ENCODE results near the gene UBE2F.

The UBE2F gene

GRCh38 chr2:237922641-237923361, 44.0 kb upstream of the UBE2F start:
- Histone ChIP-seq H2BK15ac (replicated peaks; ENCODE audit: low read depth) (no peak overlapping the region), H3K4me2 (ENCODE audit: low read length) (no peak overlapping the region), H2BK5ac (ENCODE audit: low read length) (no peak overlapping the region), H3K18ac (ENCODE audit: low read length) (no peak overlapping the region), H3K27me3 (ENCODE audit: insufficient read depth, low read length, poor library complexity) (no peaks in the 10 kb centered on the region), H3K79me2 (ENCODE audit: control insufficient read depth, insufficient read depth, low read length) (no peaks in the 10 kb centered on the region), H3K4me3 (ENCODE audit: low read length) (no peak overlapping the region), H3K27ac (ENCODE audit: low read depth, low read length) (no peak overlapping the region), H4K5ac (ENCODE audit: low read length) (no peak overlapping the region), H3K9ac (ENCODE audit: low read length) (no peak overlapping the region), H3K56ac (ENCODE audit: low read length) (no peak overlapping the region), H3K4ac (ENCODE audit: low read depth, low read length) (no peak overlapping the region), H3K4me1 (ENCODE audit: control insufficient read depth, low read depth, low read length) (no peaks in the 10 kb centered on the region), H2BK120ac (ENCODE audit: low read depth, low read length) (no peak overlapping the region), H3K36me3 (ENCODE audit: control insufficient read depth, insufficient read depth, low read length) (no peaks in the 10 kb centered on the region), H3K23ac (ENCODE audit: low read length) (no peak overlapping the region), H3K79me1 (ENCODE audit: low read length) (no peaks in the 10 kb centered on the region), H4K8ac (ENCODE audit: low read depth, low read length) (no peak overlapping the region), H2AK5ac (ENCODE audit: low read length) (no peak overlapping the region)
- DNase-seq, result no peak
- WGBS (ENCODE audit: extremely low coverage, insufficient coverage, low lambda C conversion rate), result no CpG with 5 or more reads among the region's 13 CpGs

- no peak overlapping the region for H3K4ac ChIP-seq (ENCODE audit: low read depth, low read length)
- no peaks in the 10 kb centered on the region for H3K27me3 ChIP-seq (ENCODE audit: insufficient read depth, low read length, poor library complexity)
- peak overlapping the region; percentile 78 for H3K56ac ChIP-seq (ENCODE audit: low read length)
- no peak overlapping the region for H3K23ac ChIP-seq (ENCODE audit: low read length)
- no peak overlapping the region for H4K8ac ChIP-seq (ENCODE audit: low read depth, low read length)
- H3K9ac ChIP-seq (ENCODE audit: low read length), result no peak overlapping the region
- H2BK5ac ChIP-seq (ENCODE audit: low read length), result no peak overlapping the region
- H2BK15ac ChIP-seq (replicated peaks; ENCODE audit: low read depth), result no peak overlapping the region
- no peak overlapping the region for H3K4me3 ChIP-seq (ENCODE audit: low read length)
- no peak overlapping the region for H3K27ac ChIP-seq (ENCODE audit: low read depth, low read length)
- no peak overlapping the region for H2BK120ac ChIP-seq (ENCODE audit: low read depth, low read length)
- H4K5ac ChIP-seq (ENCODE audit: low read length), result no peak overlapping the region
- no peak overlapping the region for H2AK5ac ChIP-seq (ENCODE audit: low read length)
- no peak overlapping the region for H3K18ac ChIP-seq (ENCODE audit: low read length)
- no peaks in the 10 kb centered on the region for H3K79me2 ChIP-seq (ENCODE audit: control insufficient read depth, insufficient read depth, low read length)
- no peaks in the 10 kb centered on the region for H3K36me3 ChIP-seq (ENCODE audit: control insufficient read depth, insufficient read depth, low read length)
- DNase-seq, result peak; percentile 68
- H3K4me1 ChIP-seq (ENCODE audit: control insufficient read depth, low read depth, low read length), result no peaks in the 10 kb centered on the region
- H3K4me2 ChIP-seq (ENCODE audit: low read length), result no peak overlapping the region
- no CpG with 5 or more reads among the region's 33 CpGs for WGBS (ENCODE audit: extremely low coverage, insufficient coverage, low lambda C conversion rate)
- H3K79me1 ChIP-seq (ENCODE audit: low read length), result no peaks in the 10 kb centered on the region
These were observed 43.2 kb upstream of the UBE2F start for GRCh38 chr2:237923481-237924163.

- Histone ChIP-seq H3K27me3 (ENCODE audit: insufficient read depth, low read length, poor library complexity) (no peaks in the 10 kb centered on the region), H3K23ac (ENCODE audit: low read length) (no peak overlapping the region), H3K36me3 (ENCODE audit: control insufficient read depth, insufficient read depth, low read length) (no peaks in the 10 kb centered on the region), H3K18ac (ENCODE audit: low read length) (no peak overlapping the region), H3K4me3 (ENCODE audit: low read length) (no peak overlapping the region), H2AK5ac (ENCODE audit: low read length) (no peak overlapping the region), H3K4me2 (ENCODE audit: low read length) (no peak overlapping the region), H4K8ac (ENCODE audit: low read depth, low read length) (no peak overlapping the region), H2BK120ac (ENCODE audit: low read depth, low read length) (no peak overlapping the region), H2BK15ac (replicated peaks; ENCODE audit: low read depth) (no peak overlapping the region), H3K79me1 (ENCODE audit: low read length) (no peaks in the 10 kb centered on the region), H3K4me1 (ENCODE audit: control insufficient read depth, low read depth, low read length) (no peaks in the 10 kb centered on the region), H3K4ac (ENCODE audit: low read depth, low read length) (no peak overlapping the region), H3K27ac (ENCODE audit: low read depth, low read length) (no peak overlapping the region), H4K5ac (ENCODE audit: low read length) (no peak overlapping the region), H3K9ac (ENCODE audit: low read length) (no peak overlapping the region), H2BK5ac (ENCODE audit: low read length) (no peak overlapping the region), H3K79me2 (ENCODE audit: control insufficient read depth, insufficient read depth, low read length) (no peaks in the 10 kb centered on the region), H3K56ac (ENCODE audit: low read length) (no peak overlapping the region)
- DNase-seq, result no peak
- whole genome bisulfite sequencing (ENCODE audit: extremely low coverage, insufficient coverage, low lambda C conversion rate), result no CpG with 5 or more reads among the region's 14 CpGs
These were observed 42.7 kb upstream of the UBE2F start for GRCh38 chr2:237924164-237924534.

GRCh38 chr2:237927135-237927534, 39.7 kb upstream of the UBE2F start:
- no peaks in the 10 kb centered on the region for H3K36me3 ChIP-seq (ENCODE audit: control insufficient read depth, insufficient read depth, low read length)
- H3K56ac ChIP-seq (ENCODE audit: low read length), result no peak overlapping the region
- no peak overlapping the region for H3K4me2 ChIP-seq (ENCODE audit: low read length)
- H4K8ac ChIP-seq (ENCODE audit: low read depth, low read length), result no peak overlapping the region
- DNase-seq, result no peak
- no peak overlapping the region for H3K18ac ChIP-seq (ENCODE audit: low read length)
- no peaks in the 10 kb centered on the region for H3K27me3 ChIP-seq (ENCODE audit: insufficient read depth, low read length, poor library complexity)
- no peak overlapping the region for H2BK15ac ChIP-seq (replicated peaks; ENCODE audit: low read depth)
- no peaks in the 10 kb centered on the region for H3K4me1 ChIP-seq (ENCODE audit: control insufficient read depth, low read depth, low read length)
- WGBS (ENCODE audit: extremely low coverage, insufficient coverage, low lambda C conversion rate), result no CpG with 5 or more reads among the region's 5 CpGs
- no peak overlapping the region for H2AK5ac ChIP-seq (ENCODE audit: low read length)
- H2BK120ac ChIP-seq (ENCODE audit: low read depth, low read length), result no peak overlapping the region
- H3K4ac ChIP-seq (ENCODE audit: low read depth, low read length), result no peak overlapping the region
- no peak overlapping the region for H3K27ac ChIP-seq (ENCODE audit: low read depth, low read length)
- H4K5ac ChIP-seq (ENCODE audit: low read length), result no peak overlapping the region
- no peak overlapping the region for H3K4me3 ChIP-seq (ENCODE audit: low read length)
- no peak overlapping the region for H3K9ac ChIP-seq (ENCODE audit: low read length)
- H2BK5ac ChIP-seq (ENCODE audit: low read length), result no peak overlapping the region
- H3K79me1 ChIP-seq (ENCODE audit: low read length), result no peaks in the 10 kb centered on the region
- no peaks in the 10 kb centered on the region for H3K79me2 ChIP-seq (ENCODE audit: control insufficient read depth, insufficient read depth, low read length)
- no peak overlapping the region for H3K23ac ChIP-seq (ENCODE audit: low read length)

GRCh38 chr2:237927986-237928385, 38.8 kb upstream of the UBE2F start:
- H4K8ac ChIP-seq (ENCODE audit: low read depth, low read length), result no peak overlapping the region
- H2BK15ac ChIP-seq (replicated peaks; ENCODE audit: low read depth), result no peak overlapping the region
- H3K18ac ChIP-seq (ENCODE audit: low read length), result no peak overlapping the region
- no peak overlapping the region for H3K9ac ChIP-seq (ENCODE audit: low read length)
- H3K4me3 ChIP-seq (ENCODE audit: low read length), result no peak overlapping the region
- no peak overlapping the region for H2BK5ac ChIP-seq (ENCODE audit: low read length)
- no peak overlapping the region for H3K27ac ChIP-seq (ENCODE audit: low read depth, low read length)
- DNase-seq, result no peak
- H2AK5ac ChIP-seq (ENCODE audit: low read length), result no peak overlapping the region
- no peak overlapping the region for H3K4me2 ChIP-seq (ENCODE audit: low read length)
- no peaks in the 10 kb centered on the region for H3K79me1 ChIP-seq (ENCODE audit: low read length)
- H3K56ac ChIP-seq (ENCODE audit: low read length), result no peak overlapping the region
- no CpG with 5 or more reads among the region's 4 CpGs for WGBS (ENCODE audit: extremely low coverage, insufficient coverage, low lambda C conversion rate)
- no peak overlapping the region for H3K23ac ChIP-seq (ENCODE audit: low read length)
- no peak overlapping the region for H2BK120ac ChIP-seq (ENCODE audit: low read depth, low read length)
- no peaks in the 10 kb centered on the region for H3K36me3 ChIP-seq (ENCODE audit: control insufficient read depth, insufficient read depth, low read length)
- H3K79me2 ChIP-seq (ENCODE audit: control insufficient read depth, insufficient read depth, low read length), result no peaks in the 10 kb centered on the region
- H3K4me1 ChIP-seq (ENCODE audit: control insufficient read depth, low read depth, low read length), result no peaks in the 10 kb centered on the region
- H3K4ac ChIP-seq (ENCODE audit: low read depth, low read length), result no peak overlapping the region
- no peaks in the 10 kb centered on the region for H3K27me3 ChIP-seq (ENCODE audit: insufficient read depth, low read length, poor library complexity)
- H4K5ac ChIP-seq (ENCODE audit: low read length), result no peak overlapping the region
